Glomerular endothelial cell (primary cell): ENCODE results near the gene APBB3. TPM values are rescaled to one million over a fixed set of nuclear protein-coding genes. Genes with fewer than 3 reads are reported as not detected.
"Not testable (repeated sequence)": the region's sequence is repeated elsewhere in the genome, so short reads cannot be mapped to it uniquely, and the experiment has no call there.

ENCODE experiments used
- DNase-seq: peaks from one replicate; pipeline ENCODE4 v3.0.0-alpha.2; 2011; ENCODE audit warnings: low read depth, low spot score; ENCODE audit errors: extremely low read depth
- total RNA-seq: library from RNA; depleted of rRNA; stranded (reverse); fragments of >200 nt; gene quantifications from 2 replicates; pipeline ENCODE4 v1.2.3, GENCODE V29; 2015

APBB3 gene
- total RNA-seq, 1 donor from 2014 or later, result 16.5 TPM

DNA sequence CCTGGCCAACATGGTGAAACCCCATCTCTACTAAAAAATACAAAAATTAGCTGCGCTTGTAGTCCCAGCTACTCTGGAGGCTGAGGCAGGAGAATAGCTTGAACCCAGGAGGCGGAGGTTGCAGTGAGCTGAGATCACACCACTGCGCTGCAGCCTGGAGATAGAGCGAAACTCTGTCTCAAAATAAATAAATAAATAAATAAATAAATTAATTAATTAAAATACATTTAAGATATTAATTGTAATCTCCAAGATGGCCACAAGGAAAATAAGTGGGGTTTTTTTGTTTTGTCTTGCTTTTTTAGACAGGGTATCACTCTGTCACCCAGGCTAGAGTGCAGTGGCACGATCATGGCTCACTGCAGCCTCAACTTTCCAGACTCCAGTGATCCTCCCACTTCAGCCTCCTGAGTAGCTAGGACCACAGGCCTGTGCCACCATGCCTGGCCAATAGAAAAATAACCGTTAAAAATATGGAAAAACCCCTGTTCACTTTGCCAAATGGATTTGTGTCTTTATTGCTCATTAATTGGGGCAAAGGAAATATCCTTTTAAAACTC is 14.9 kb upstream of the APBB3 start:
- DNase-seq, result not testable (repeated sequence)

- DNase-seq, result no peak
Measured at GRCh38 chr5:140576776-140577201, 12.4 kb upstream of the APBB3 start.

- DNase-seq, result no peak
Measured at GRCh38 chr5:140575309-140575708, 10.9 kb upstream of the APBB3 start.

GRCh38 chr5:140574165-140574564 is 9.8 kb upstream of the APBB3 start:
- DNase-seq, result no peak

DNA sequence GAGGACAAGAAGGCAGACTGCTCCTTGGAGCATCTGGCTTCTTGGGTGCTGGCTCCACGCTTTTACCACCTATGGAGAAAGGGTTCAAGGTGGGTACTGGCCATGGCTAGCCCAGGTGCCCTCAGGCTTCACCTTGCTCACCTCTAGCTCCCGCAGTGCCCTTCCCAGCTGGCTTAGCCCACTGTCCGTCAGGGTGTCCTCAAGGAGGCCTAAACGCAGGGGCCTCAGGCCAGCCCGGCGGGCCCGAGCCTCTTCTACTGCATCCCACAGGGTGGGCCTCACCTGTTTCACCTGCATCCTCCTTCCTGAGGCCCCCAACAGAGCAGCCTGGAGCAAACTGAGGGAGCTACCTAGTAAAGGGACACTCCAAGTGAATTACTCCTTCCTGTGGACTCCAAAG is 9.3 kb upstream of the APBB3 start:
- DNase-seq, result no peak

DNA sequence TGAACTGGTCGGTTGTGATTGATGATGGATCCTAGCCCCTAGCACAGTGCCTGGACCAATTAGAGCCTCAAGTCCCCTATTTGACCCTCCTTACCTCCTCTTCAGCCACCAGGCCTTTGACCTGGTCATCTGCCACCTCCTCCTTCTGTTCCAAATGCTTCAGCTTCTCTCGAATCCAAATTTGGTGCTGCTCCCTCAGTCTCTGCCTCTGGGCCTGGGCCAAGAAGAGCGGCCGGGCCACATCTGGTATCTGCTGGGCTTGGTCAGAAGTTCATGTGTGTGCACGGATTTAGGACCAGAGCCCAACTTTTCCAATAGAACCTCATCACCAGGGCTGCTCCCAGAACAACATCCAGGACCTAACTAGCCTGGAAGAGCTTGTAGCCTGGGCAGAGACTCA is 6.7 kb upstream of the APBB3 start:
- no peak for DNase-seq

GRCh38 chr5:140570488-140570887 is 6.1 kb upstream of the APBB3 start:
- DNase-seq, result no peak

- no peak for DNase-seq
Measured at GRCh38 chr5:140570058-140570457, 5.7 kb upstream of the APBB3 start.

DNA sequence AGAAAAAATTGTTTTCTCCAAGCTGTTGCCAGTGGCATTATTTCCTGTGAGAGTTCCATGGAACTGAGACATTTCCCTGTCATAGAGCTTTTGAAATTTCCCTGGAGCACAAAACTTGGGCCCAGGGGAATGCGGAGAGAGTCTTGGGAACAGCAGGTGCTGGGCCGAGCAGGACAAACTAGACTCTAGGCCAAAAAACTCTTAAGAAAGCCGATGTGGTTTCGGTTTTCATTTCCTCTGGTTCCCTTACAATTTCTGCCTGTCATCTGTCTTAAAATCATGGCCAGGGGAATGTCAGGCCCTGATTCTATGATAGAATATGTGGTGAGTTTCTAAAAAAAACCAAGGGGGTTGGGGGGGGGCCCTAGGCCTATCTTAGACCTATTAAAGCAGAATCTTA is 4.8 kb upstream of the APBB3 start:
- DNase-seq, result no peak

- no peak for DNase-seq
Measured at GRCh38 chr5:140568443-140569063, 4.2 kb upstream of the APBB3 start.

DNA sequence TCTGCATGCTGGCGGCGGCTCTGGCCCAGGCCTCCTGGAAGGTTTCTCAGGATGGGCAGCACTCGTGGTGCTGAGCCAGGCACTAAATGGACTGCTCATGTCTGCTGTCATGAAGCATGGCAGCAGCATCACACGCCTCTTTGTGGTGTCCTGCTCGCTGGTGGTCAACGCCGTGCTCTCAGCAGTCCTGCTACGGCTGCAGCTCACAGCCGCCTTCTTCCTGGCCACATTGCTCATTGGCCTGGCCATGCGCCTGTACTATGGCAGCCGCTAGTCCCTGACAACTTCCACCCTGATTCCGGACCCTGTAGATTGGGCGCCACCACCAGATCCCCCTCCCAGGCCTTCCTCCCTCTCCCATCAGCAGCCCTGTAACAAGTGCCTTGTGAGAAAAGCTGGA is 3.5 kb upstream of the APBB3 start:
- DNase-seq, result no peak

DNA sequence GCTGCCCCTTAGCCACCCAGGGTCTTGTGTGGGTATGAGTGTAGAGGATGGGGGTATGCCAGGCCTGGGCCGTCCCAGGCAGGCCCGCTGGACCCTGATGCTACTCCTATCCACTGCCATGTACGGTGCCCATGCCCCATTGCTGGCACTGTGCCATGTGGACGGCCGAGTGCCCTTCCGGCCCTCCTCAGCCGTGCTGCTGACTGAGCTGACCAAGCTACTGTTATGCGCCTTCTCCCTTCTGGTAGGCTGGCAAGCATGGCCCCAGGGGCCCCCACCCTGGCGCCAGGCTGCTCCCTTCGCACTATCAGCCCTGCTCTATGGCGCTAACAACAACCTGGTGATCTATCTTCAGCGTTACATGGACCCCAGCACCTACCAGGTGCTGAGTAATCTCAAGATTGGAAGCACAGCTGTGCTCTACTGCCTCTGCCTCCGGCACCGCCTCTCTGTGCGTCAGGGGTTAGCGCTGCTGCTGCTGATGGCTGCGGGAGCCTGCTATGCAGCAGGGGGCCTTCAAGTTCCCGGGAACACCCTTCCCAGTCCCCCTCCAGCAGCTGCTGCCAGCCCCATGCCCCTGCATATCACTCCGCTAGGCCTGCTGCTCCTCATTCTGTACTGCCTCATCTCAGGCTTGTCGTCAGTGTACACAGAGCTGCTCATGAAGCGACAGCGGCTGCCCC is 2.9 kb upstream of the APBB3 start:
- DNase-seq, result no peak

GRCh38 chr5:140566665-140567064 is 2.3 kb upstream of the APBB3 start:
- DNase-seq, result no peak

DNA sequence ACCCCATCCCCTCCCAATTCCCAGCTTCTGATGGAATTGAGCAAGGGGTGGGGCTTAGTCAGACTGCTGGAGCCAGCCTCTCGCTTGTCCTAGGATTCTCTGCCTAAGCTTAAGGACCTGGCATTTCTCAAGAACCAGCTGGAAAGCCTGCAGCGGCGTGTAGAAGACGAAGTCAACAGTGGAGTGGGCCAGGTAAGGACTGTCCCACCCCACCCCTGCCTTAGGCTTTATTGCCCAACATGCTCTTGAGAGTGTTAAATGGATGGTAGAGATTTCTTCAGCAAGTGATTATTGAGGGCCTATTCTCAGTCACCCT is 1.3 kb upstream of the APBB3 start:
- DNase-seq, result no peak

- DNase-seq, result no peak
Measured at GRCh38 chr5:140565024-140565779, 804 bp upstream of the APBB3 start.

DNA sequence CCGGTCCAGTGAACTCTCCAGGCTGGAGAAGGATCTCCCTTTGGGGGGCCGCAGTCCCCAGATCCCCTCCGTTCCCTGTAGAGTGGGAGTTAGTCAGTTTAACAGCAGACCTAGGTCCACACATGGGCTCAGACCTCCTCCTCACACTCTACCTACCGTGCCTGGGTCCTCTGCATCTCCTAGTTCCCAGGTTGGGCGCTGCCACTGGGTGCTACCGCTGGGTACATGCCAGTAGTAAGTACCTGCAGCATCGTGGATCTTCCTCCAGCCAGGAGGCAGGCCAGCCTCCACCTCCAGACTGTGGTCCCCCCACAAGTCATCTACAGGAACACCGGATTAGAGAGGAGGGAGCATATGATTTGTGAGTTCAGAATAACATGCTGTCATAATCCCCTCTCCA is 802 bp downstream of the APBB3 start:
- no peak for DNase-seq

GRCh38 chr5:140561753-140562523 is 2.5 kb downstream of the APBB3 start:
- no peak for DNase-seq

- no peak for DNase-seq
Measured at GRCh38 chr5:140560227-140560626, 4.2 kb downstream of the APBB3 start.

- no peak for DNase-seq
Measured at GRCh38 chr5:140558542-140558941, 5.9 kb downstream of the APBB3 start.

DNA sequence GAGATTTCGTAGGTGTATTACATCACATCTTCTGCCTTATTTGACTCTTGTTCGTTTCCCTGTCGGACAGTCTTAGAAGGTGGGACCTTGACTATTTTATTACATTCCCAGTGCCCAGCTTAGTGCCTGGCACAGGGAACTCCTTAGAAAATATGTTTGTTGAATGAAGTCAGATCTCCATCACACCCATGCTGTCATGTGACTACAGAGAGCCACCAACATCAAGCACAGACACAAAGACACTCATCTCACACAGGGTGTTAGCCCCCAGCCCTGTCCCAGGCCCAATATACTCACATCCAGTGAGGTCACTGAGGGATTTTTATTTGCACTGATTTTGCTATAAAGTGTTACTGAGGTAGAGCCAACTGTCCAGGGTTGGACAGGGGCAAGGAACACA is 6.4 kb downstream of the APBB3 start:
- DNase-seq, result no peak

GRCh38 chr5:140557136-140557805 is 7.1 kb downstream of the APBB3 start, which contains the start of gene SRA1:
SRA1 (minus strand) TSS chr5:140557473; CDS start chr5:140557452, 21 bp downstream.
- no peak for DNase-seq
